HG03196 (cell line): ENCODE measurements around the gene CMBL.
"Not testable (repeated sequence)": the region's sequence is repeated elsewhere in the genome, so short reads cannot be mapped to it uniquely, and the experiment has no call there.

Experiments used
- ATAC-seq: cut with Tn5 transposase; IDR thresholded peaks from one replicate; pipeline ENCODE4 v1.9.1; 2021; ENCODE audit not compliant: unreplicated experiment

Gene CMBL

DNA sequence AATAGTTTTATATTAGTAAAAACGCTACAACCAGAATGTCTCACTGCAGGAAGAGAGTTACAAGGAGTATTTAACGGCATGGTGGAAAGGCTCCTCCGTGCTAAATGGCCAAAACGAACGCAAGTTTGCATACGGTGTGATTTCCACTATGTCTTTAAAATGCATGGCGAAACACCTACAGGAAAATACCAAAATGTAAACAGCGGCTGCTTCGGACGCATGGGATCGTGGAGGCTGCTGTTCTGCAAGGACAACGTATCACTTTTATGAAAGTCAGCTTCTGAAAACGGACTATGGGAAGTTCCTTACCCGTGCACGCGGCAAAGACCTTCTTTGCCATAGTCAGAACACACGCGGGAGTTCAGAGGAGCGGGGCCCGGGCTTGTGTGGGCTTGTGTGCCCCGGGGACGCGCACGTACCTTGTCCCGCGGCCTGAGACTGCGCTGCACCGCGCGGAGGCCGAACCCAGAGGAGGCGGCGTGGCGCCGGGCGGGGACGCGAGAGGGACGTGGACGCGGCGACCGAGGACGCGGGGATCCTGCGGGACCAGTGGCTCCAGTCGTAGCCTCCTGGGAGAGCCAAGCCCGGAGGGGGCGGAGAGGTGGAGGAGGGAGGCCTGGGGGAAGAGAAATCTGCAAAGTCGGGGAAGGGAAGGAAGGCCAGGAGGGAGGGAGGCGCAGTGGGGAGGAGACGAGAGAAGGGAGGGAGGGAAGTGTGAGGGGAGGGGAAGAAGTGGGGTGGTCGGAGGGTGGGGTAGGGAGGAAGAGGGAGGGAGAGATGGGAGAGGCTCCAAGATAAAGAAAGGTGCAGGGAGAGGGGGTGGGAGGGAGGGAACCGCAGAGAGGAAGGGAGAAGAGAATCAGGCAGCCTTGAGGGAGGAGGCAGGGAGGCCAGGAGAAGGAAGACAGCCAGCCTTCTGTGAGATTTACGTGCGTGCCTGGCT, at the start of gene CMBL:
Gene CMBL (minus strand): TSS at position 697 of the 943 bp plus-strand sequence. CDS start 17,140 bp downstream, outside the sequence.
- peak; percentile 81 for ATAC-seq

DNA sequence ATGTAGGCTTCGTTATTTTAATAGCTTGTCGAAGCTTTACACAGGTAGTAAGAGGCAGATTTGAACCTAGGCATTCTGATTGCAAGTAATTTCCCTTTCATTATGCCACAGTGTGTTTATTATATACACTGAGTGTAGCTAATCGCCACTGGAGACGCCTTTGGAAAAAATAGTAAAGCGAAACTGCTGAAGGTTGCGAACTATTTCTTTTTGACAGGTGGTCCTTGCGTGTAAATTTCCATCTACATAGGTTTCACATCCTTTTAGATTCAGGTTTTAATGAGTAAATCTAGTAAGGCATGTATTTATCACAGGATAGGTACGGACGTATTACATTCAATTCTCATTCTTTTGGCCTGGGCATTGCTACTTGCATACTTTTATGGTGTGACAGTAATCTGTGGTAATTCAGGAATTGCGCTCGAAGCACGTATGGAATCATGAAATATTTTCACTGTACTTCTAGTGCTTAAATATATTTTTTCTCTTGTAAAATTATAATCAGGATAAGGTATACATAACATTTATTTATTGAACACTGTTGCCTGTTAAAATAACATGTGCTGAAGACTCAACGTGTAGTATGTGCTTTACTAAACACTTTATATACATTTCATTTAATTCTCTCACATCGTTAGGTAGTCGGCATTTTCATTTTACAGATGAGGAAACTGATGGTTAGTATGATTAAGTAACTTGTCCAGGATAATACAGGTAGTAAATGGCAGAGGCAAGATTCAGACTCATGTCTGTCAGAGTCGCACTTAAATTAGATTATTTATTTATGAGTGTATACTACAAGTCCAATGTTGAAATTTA, 47.6 kb upstream of the CMBL start:
- no peak for ATAC-seq

DNA sequence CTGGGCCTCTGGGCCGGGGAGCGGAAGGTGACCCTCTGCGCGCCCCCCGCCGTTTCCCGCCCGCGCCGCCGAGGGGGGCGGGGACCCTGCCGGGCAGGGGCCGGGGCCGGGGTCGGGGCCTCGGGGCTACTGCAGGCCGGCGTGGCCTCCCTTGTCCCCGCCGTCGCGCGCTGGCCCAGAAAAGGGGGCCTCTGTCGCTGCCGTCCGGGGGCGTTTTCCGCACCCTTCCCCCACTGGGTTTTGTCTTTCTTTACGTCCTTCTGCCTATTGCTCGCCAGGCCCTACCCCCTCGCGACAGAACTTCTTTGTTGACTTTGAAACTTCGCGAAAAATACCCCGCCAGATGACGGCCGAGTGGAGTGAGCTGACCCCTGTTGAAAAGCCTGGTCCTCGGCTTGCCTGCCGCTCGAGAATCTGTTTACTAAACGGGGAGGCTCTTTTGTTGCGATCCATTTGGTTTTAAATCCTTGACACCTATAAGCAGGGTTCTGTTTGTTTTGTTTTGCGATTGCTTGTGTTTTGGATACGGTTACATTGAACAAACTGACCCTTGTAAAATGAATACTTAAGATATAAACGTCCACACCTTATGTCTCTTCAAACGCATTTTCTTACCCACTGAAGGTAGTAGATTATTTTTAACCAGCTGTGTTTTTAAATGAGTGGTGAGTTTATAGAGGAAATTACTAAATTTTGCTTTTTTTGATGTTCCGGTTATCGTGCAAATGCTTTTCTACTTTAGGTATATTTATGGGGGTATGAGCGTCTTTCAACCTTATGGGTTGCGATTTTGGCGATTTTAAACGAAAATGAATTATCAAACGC, 46.6 kb upstream of the CMBL start:
- peak; percentile 17 for ATAC-seq

DNA sequence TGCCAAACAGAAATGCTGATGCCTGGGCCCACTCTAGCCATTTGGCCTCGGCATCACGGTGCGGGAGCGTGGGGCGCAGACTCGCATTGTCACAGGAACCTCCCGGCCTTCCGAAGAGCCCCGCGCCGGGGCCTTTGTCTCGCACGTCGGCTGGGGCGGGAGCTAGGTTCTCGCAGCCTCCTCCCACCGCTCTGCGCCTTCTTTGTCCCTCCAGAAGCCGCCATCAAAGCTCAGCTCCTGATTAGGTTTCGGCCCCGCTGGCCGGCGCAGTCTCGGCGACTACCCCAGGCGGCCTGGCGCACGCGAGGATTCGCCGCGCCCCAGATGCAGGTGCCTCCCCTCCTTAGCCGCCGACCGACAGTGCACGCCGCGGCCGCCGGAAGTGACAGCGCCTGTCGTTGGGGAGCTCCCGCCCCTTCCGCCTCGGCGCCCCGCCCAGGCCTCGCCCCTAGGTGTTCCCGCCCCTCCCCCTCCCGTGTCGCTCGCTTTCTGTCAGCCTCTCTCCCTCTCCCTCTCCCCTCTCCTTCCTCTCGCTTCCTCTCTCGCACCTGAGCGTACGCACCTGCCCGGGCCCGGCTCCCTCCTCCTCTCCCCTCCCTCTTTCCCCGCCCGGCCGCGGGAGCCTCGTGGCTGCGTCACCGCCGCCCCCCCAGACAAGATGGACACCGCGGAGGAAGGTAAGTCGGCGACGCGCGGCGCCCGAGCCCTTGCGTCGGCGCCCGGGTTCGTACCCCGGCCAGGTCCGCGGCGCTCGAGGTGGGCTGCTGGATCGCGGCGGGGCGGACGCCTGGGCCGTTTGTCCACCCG, 45.7 kb upstream of the CMBL start, which contains the start of gene MARCHF6:
Gene MARCHF6 (plus strand): TSS at position 455 of the 807 bp plus-strand sequence. CDS start 204 bp downstream, at position 659.
- ATAC-seq, result peak; percentile 86

DNA sequence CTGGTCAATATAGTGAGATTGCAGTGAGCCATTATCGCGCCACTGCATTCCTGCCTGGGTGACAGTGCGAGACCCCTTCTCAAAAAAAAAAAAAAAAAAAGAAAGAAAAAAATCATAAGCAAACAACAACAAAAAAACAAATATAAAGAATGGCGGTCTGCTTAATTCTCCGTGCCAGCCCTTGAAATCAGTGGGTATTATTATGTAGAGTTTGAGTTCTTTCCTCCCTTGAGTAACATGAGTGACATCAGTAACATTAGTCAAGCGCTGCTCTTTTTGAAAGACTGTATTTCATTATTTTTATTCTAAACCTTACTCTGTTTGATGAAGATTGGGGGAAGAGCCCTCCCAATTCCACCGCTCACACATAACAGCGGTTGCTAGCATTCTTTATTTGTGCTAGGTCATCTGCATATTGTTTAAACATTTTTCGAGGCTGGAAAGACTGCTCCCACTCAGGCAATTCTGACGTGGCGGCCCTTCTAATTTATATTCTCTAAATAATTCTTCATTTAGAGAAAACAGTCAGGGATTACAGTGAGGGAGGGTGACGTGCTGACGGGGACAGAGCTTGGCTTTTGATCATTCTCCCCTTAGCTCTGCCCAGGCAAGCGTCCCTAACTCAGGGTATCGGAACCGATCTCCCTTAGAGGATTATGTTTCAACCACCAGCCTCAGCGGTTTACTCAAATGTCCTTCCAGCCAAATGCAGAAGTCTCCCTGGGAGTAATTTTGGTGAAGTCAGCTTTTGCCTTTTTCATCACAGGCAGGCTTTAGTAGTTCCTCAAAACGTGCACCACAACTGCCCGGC, 44.9 kb upstream of the CMBL start:
- ATAC-seq, result peak; percentile 16

DNA sequence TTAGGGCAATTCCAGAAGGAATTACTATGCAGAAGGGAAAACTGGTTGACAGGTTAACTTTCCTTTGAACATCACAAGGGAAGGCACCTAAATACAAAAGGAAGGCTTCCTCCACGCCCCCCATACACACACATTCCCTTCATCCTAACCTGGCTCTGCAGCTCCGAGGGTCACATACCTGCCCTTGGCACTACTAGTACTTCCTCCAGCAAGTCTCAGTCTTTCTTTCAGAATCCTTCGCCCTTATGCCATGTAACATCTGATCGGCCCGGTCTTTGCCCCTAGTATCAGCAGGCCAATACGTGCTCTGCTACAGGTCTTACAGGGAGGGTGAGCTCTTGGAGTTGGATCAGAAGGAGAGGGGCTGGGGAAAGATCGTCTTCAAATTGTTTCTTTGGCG, 44.2 kb upstream of the CMBL start:
- ATAC-seq, result no peak

DNA sequence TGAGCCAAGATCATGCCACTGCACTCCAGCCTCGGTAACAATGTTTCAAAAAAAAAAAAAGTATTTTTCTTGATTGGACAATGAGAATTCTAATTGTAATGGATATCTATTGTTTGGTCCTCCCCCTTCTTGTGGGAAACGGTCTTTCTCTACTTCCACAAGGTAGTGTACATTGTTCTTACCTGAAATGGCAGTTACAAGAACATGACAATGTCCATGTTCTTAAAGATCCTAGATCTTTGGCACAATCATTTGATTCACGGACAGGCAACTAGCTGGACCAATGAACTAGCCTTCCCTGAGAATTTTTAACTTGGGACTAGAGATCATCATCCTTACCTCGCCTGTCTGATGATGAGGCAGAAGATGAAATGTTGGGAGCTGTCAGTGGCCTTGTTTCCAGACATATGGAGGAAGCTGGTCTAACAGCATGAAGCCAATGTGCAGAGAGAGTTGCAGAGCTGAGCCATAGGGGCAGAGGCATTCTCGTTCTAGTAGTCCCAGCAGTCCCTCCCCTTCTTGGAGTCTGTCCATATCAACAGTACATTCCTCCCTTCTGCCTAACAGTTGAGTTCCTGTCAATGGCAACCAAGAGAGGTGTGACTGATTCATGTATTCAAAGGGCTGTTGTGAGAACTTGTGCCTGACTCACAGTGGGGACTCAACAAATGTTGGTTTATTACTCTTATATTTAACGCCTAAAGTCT, 43.6 kb upstream of the CMBL start:
- ATAC-seq, result no peak

DNA sequence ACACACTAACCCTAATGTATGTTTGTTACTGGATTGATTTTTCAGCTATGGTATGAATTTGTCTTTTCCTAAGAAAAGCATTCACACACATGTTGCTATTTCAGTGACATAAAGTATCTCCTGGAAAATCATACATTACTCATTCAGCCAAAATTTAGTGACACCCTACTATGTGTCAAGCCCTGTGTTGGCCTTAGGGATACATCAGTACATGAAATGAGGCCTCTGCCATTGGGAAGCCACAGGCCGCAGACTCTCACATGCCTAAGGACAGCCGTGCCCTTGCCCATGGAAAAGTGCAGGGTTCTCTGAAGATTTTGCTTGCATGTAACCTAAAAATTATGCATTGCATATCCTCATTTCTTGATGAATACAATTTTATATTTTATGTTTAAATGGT, 40.6 kb upstream of the CMBL start:
- no peak for ATAC-seq

DNA sequence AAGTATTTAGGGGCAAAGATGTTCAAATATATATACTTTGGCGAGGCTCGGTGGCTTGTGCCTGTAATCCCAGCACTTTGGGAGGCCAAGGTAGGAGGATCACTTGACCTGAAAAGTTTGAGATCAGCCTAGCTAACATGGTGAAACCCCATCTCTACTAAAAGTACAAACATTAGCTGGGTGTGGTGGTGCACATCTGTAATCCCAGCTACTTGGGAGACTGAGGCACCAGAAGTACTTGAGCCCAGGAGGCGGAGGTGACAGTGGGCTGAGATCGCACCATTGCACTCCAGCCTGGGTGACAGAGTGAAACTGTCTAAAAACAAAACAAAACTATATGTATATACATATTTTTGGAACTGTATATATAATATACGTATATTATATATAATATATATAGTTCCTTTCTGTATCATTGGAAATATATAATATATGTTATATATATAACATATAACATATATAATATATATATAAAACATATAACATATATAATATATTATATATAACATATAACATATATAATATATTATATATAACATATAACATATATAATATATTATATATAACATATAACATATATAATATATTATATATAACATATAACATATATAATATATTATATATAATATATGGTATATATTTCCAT, 36.9 kb upstream of the CMBL start:
- ATAC-seq, result not testable (repeated sequence)

DNA sequence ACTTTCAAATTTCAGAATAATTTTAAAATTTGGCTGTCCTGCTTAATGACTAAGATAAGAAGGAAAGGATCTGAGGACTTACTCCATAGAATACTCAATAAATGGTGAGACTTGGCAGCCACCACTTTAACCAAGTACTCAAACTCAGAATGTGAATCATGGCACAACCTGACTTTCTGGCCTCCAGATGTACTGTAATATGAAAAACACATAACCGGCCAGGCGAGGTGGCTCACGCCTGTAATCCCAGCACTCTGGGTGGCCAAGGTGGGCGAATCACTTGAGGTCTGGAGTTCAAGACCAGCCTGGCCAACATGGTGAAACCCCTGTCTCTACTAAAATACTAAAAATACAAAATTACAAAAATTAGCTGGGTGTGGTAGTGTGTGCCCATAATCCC, 35.8 kb upstream of the CMBL start:
- ATAC-seq, result no peak

DNA sequence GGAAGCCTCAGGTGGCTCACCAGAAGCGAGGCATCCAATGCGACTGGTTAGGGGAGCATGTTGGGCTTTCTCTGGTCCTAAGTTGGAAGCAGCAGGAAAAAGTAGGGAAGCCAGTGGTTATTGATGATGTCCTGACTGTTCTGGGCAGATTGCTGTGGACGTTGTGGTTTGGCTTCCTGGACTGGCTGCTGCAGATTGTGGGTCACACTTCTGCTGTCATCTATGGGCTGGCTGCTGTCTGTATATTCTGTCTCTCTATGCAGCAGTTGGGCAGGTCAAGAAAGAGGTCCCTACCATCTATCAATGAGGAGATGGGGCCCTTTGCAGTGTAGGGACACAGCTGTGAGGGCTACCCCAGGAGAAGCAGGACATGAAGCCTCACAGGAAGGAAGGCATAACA, 32.3 kb upstream of the CMBL start:
- no peak for ATAC-seq

DNA sequence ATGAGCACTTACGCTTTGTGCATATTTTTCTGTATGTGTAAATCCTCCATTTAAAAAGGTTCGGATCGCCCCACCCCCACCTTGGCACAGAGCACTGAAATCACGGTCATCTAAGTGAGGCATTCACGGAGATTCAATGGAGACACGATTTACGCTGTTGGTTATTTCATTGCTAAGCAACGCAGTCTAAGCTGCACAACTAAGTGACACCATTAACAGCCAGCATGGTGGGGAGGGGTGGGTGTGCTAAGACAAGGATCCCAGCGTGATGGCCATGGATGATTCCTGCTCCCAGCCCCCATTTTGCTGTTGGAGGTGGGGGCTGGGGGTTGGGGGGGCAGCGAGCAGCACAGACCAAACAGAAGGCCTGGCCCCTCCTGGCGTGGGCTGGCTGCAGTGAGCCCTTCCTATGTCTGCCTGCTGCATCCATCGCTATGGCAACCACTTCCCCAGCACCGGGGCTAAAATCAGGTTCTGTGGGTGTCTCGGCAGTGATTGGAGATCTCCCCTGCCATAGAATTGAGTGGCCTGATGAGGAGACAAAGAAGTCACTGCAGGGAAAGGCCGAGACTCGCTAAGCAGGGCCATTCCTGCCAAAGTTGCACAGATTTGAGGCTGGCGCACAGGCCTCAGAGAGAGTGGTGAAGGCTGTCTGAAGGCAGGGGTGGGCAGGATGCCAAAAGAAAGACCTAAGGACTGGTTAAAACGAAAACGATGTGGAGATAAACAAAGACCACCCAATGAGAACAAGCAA, 31.5 kb upstream of the CMBL start:
- no peak for ATAC-seq

DNA sequence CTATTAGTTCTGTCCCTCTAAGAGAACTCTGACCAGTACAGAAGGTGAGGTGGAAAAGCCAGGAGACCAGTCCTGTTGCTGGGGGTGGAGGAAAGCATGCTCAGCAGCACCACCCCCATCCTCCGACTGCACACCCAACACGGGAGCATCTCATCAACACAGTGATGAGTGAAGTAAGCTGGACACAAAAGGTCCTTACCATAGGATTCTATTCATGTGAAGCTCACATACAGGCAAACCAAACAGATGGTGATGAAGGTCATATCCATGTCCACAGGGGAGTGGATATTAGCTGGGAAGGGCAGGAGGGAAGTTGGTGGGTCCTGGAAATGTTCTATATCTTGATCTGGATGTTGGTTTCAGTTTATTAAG, 31.0 kb upstream of the CMBL start:
- ATAC-seq, result no peak

DNA sequence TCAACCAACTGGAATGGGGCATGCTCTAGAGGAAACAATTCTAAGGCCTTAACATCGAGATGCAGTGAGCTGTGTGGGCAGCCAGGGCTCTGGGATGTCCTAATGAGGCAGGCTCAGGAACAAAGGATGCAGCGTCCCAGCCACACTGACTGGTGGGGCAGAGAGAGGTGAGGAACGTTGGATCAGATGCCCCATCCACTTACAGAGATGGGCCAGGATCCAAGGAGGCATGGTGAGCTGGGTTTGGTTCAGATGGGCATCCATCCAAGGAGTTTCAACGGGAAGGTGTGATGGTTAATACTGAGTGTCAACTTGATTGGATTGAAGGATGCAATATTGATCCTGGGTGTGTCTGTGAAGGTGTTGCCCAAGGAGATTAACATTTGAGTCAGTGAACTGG, 30.3 kb upstream of the CMBL start:
- no peak for ATAC-seq

DNA sequence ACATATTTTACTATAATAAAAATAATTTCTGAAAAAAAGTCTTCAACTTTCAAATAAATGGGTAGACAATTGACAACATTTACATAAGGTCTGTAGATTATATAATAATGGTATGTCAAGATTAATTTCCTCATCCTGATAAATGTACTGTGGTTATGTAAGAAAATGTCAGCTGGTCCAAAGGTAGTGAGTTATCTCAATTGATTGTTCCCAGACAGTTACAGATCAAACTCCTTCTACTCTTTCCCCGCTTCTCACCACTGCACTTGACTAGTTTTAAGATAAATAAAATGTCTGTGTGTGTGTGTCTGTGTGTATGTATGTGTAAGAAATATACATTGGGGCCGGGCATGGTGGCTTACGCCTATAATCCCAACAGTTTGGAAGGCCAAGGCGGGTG, 29.4 kb upstream of the CMBL start:
- no peak for ATAC-seq

DNA sequence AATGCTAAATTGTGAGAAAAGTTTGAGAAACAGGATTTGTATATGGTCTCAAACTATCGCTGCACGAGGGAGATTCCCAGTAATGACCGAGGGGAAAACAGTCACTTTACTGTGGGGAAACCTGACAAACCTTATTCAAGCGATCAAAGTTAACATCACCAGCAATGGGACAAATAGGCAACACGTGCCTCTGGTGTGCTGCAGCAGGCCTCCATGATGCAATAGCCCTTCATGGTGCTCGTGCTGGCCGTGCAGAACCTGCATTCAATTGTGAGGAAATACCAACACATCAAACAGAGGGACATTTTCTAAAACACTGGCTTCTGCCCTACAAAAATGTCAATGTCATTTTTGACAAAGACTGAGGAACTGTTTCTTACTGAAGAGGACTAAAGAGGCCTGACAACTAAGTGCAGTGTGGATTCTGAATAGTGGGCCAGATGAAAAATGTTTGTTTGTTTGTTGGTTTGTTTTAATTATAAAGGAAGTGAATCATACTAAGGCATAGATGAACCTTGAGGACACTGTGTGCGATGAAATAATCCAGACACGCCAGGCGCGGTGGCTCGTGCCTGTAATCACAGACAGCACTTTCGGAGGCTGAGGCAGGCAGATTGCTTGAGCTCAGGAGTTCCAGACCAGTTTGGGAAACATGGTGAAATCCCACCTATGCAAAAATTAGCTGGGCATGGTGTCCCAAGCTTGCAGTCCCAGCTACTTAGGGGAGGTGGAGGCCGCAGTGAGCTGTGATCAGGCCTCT, 28.2 kb upstream of the CMBL start:
- ATAC-seq, result no peak

DNA sequence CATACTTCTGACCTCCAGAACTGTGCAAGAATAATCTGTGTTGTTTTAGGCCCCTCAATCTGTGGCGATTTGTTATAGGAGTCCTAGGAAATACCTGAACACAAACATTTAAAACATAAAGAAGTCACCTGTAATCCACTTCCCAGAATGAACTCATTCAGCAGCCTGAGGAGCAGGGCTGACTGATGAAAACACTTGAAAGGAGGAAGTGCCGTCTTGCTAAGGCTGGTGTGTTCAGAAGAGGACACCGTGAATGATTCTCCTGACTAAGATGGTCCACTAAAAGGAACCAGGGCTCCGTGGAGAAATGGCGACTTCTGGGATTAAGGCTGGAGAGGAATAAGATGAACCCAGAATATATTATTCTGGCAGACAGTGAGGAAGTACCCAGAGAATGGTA, 27.1 kb upstream of the CMBL start:
- no peak for ATAC-seq
